ENCODE measurements around the gene KRTAP4-2.
"Not testable (repeated sequence)": the region's sequence is repeated elsewhere in the genome, so short reads cannot be mapped to it uniquely, and the experiment has no call there.

KRTAP4-2 gene

DNA sequence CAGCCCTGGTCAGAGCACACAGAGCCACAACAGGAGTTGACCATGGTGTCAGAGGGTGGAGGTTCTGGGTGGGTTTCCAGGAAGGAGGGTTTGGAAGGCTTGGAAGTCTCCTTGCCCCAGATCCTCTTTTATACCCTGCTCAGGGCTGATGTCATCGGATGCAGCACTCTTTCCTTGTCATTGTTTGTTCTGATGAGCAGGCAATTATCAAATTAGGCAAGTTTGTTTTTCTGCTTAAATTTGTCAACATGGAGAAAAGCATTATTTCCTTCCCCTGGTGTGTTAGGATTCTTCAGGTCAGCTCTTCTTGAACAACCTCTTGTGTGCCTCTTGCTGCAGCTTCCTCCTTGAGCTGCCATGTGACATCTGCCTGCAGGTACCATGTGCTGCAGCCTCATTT is 17.4 kb downstream of the KRTAP4-2 start, which contains the start of gene KRTAP4-4:
TSS of gene KRTAP4-4 (minus strand) at position 101 of the 400 bp plus-strand sequence. CDS start at position 44, 57 bp downstream.
- DNase-seq: no peak

DNA sequence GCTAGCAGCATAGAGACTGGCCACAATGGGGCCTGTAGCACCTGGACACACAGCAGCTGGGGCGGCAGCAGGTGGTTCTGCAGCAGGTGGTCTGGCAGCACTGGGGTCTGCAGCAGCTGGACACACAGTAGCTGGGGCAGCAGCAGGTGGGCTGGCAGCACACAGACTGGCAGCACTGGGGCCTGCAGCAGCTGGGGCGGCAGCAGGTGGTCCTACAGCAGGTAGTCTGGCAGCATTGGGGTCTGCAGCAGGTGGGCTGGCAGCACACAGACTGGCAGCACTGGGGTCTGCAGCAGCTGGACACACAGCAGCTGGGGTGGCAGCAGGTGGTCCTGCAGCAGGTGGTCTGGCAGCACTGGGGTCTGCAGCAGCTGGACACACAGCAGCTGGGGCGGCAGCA is 17.8 kb downstream of the KRTAP4-2 start:
- not testable (repeated sequence) for DNase-seq

DNA sequence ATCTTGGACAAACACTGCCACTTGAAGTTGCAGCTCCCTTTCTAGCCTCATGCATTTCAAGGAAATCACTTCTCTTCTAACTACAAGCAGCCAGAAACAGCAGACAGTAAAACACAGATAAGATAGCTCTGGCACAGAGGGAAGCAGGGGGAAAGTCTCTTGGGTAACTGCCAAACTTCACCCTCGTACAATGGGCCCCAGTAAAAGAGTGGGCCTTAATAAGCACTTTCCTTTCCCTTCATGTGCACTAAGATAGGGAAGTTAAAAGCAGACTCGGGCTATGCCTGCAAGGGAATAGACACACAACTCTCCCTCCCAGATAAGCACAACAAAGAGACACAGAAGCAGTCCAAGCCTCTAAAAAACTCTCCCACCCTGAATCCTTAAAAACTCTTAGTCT is 24.2 kb downstream of the KRTAP4-2 start:
- no peak for DNase-seq

DNA sequence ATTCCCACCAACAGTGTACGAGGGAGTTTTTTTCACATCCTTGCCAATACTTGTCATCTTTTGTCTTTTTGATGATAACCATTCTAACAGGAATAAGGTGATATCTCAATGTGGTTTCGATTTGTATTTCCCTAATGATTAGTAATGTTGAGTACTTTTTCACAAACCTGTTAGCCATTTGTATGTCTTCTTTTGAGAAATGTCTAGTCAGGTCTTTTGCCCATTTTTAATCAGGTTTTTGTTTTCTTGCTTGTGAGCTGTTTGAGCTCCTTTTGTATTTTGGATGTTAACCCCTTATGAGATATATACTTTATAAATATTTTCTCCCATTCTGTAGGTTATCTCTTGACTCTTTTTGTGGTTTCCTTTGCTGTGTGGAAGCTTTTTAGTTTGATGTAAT is 26.5 kb downstream of the KRTAP4-2 start:
- no peak for DNase-seq

DNA sequence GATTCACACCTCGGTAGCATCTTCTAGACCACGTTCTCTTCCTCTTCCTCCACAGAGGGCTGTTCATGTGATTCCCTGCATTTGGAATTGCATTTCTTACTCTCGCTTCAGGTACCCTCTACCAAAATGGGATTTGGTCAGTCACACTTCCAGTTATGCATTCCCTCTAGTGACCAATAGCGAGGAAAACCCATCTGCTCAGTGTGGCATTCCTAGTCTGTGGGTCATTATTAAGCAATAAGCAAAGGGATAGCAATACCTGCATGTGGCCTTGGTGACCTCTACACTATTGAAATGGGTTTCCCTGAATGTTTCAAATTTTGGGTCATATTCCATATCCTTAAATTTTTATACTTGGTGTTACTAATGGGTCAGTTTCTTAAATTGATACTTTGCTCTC is 28.0 kb downstream of the KRTAP4-2 start:
- no peak for DNase-seq

DNA sequence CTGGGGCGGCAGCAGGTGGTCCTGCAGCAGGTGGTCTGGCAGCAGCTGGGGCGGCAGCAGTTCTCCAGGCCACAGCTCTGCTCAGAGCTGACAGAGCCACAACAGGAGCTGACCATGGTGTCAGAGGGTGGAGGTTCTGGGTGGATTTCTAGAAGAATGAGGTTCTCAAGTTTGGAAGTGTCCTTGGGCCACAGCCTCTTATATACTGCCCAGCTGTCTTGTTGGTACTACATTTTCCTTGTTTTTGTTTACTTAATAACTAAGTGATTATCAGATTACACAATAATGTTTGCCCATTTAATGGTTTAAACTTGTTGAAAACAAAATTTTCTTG is 28.4 kb downstream of the KRTAP4-2 start, which contains the start of gene KRTAP4-5:
TSS of gene KRTAP4-5 (minus strand) at position 174 of the 334 bp plus-strand sequence. CDS start at position 116, 58 bp downstream.
- no peak for DNase-seq

DNA sequence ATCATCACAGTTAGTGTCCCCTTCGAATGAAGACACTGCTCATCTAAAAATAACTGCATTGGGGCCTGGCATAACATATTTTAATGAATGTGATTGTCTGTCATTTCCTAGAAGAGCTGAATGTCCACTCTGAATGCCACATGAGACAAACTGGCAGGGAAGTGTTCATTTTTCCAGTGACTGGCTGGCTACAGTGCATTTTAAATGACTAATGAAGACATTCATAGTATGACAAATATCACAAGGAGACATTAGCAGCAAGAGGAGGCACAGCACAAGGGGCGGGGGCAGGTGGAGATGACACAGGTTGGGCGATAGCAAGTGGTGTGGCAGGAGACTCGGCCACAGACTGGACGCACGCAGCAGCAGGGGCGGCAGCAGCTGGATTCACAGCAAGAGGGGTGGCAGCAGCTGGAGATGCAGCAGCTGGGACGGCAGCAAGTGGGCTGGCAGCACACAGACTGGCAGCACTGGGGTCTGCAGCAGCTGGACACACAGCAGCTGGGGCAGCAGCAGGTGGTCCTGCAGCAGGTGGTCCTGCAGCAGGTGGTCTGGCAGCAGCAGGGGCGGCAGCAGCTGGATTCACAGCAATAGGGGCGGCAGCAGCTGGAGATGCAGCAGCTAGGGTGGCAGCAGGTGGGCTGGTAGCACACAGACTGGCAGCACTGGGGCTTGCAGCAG is 28.9 kb downstream of the KRTAP4-2 start:
- not testable (repeated sequence) for DNase-seq

DNA sequence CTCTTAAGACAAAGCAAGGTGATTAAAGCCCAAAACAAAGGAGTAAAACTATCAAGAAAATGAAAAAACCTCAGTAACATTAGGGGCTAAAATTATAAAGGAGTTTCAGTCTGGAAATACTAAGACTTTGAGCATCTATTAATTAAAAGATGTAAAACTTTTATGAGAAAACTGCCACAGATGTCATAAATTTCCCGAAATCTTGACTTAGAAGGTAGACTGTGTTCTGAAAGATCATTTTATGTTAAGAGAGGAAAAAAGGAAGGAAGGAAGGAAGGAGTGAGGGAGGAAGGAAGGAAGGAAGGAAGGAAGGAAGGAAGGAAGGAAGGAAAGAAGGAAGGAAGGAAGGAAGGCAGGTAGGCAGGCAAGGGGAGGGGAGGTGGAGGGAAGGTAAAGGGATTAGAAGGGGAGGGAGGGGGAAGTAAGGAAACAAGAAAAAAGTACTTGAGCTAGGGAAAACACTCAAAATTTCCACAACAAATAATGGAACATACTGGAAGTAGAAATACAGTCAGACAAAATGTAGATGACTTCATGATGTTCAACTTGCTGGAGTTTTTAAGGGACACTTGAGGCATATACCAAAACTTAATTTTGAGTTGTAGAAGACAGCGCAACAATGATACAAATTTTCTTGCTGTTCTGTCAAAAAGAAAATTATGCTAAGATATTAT is 30.4 kb downstream of the KRTAP4-2 start:
- DNase-seq: no peak

DNA sequence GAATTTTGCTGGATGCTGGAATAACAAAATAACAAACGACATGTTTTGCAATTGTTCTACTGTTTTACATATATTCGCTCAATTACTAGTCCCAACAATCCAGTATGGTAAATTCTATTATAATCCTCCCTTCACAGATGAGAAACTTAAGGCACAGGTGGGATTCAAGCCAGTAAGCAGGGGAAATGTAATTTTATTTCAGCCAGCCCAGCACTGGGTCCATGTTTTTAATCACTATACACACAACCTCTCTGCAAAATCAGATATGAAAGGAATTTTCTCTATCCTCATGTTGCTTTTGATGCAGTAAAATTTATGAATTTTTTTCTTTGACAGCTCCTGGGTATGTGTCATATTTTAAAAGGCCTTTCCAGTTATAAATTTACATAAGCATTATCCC is 32.8 kb downstream of the KRTAP4-2 start:
- DNase-seq: no peak

DNA sequence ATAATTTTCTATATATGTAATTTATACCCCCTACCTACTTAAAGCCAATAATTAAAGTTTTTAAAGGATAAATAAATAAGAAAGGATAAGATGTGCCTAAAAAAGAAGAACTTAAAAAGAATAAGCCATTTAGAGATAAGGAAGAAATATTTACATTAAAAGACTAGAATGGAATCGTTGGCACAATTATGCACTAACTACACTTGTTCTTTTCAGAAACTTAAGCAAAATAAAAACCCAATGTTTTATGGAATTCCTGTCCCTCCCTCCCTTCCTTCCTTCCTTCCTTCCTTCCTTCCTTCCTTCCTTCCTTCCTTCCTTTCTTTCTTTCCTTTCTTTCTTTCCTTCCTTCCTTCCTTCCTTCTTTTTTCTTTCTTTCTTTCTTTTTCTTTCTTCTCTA is 33.2 kb downstream of the KRTAP4-2 start:
- DNase-seq: no peak

DNA sequence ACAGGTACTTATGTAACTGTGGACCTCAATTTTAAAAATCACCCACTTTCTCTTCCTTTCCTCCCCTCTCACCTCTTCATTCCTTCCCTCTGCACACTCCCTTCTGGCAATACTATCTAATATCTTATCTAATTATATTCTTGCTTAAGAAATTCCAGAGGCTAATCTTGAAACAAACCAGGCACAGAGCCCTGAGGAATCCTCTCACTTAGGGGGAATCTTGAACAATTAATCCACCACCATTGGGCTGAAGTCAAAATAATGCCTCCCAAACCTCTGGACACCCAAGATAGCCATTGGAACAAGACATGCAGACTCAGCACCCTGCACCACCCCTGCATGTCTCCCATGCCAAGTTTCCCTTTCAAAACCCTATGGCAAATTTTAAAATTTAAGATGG is 36.7 kb downstream of the KRTAP4-2 start:
- DNase-seq: no peak

DNA sequence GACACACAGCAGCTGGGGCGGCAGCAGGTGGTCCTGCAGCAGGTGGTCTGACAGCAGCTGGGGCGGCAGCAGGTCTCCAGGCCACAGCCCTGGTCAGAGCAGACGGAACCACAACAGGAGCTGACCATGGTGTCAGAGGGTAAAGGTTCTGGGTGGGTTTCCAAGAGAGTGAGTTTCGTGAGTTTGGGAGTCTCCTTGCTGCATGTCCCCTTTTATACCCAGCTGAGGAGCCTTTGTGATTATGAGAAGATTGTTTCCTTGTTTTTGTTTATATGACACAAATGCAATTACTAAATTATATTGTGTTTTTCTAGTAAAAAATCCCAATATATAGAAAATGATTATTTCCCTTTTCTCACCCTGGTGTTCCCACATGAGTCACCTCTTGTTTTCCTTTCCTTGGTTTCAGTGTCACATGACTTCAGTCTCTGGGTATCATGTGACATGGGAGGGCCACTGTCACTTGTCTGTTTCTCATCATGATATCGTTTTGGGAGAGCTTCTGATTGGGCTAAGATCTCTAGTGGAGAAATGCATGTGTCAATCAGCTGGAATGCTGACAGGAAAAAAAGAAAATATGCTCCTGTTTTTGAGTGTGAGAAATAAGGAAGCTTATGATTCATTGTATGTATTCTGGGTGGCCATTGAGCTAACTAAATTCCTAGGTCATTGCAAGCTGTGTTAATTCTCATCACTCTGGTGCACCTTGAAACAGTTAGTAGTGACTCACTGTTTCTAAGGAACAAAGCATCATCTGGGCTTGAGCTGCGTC is 37.5 kb downstream of the KRTAP4-2 start, which contains the start of gene KRTAP4-6:
TSS of gene KRTAP4-6 (minus strand) at position 185 of the 772 bp plus-strand sequence. CDS start at position 128, 57 bp downstream.
- peak; percentile 96 for DNase-seq

DNA sequence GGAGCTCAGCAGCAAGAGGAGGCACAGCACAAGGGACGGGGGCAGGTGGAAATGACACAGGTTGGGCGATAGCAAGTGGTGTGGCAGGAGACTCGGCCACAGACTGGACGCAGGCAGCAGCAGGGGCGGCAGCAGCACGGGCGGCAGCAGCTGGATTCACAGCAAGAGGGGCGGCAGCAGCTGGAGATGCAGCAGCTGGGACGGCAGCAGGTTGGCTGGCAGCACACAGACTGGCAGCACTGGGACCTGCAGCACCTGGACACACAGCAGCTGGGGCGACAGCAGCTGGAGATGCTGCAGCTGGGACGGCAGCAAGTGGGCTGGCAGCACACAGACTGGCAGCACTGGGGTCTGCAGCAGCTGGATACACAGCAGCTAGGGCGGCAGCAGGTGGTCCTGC is 38.2 kb downstream of the KRTAP4-2 start:
- DNase-seq: not testable (repeated sequence)

DNA sequence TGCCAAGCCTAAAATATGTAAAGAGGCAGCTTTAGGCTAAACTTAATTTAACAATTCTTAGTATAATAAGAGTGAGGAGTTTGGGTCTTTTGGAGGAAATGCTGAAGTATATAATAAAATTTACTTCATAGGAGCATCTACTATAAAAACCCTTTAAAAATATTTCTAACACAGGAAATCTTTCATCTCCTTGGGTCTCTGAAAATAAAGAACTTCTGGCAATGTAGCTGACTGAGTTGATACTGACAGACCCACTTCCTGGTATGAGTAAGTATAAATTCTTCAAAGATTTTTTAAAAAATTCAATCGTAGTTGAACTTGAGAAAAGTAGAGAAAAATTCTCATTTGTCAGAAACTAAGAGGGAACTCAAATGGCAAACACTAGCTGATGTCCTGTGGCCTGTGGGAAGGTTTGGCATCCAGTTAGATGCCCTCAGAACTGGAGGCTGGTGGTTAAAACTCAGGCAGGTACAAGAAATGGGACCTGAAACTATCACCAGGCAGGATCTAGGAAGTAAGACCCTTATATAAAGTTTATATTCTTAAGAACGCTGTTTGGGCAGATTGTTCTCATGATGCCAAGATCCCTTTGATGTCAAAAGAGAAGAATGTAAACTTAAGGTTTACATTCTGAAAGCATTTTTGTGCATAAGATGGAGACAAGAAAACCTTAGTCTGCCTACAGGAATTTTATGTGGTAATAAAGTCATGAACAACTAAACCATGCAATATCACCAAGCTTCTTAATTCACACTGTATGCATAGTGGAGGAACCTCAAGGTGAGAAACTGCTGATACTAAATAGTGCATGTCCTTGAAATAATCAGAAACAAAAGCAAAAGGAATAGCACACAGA is 43.9 kb downstream of the KRTAP4-2 start:
- DNase-seq: peak; percentile 30

DNA sequence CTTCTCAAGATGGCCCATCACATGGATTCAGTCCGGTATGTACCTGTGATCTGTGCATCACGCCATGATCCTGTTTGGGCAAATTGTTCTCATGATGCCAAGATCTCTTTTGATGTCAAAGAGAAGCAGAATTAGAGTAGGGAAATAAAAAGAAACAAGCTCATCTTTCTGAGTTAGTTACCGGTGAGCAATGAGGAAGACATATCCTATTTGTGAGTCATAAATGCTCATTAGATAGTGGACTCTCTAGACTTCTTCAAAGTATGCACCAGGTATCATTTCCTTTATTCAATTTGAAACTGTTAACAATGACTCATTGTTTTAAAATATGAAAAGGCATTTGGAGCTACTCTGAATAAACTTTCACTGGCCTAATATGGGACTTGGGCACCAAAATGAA is 46.0 kb downstream of the KRTAP4-2 start:
- peak; percentile 54 for DNase-seq

All from fibroblast of upper back skin (primary cell).